GM18498 (cell line): ENCODE results near the gene FABP2.
"Not testable (repeated sequence)": the region's sequence is repeated elsewhere in the genome, so short reads cannot be mapped to it uniquely, and the experiment has no call there.

Source experiments
- ATAC-seq: cut with Tn5 transposase; IDR thresholded peaks from one replicate; pipeline ENCODE4 v1.9.1; 2021; ENCODE audit warnings: mild to moderate bottlenecking, moderate library complexity; ENCODE audit not compliant: unreplicated experiment

The FABP2 gene

DNA sequence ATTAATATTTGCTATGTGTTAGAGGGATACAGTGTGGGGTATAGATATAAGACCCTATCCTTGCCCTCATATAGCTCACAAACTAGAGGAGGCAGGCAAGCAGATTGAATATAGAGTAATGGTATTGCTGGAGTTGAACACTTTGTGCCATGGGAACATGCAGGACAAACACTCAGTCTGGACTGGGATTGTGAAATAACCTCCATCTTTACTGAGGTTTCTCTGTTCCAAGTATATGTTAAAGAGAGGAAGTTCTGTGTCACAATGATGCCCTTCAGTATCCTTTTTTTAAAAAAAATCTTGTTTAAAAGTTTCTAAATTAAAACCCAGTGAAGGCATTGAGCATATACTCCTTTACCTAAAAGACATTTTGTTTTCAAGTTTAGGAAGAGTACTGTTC, 8.7 kb downstream of the FABP2 start:
- ATAC-seq, result no peak

DNA sequence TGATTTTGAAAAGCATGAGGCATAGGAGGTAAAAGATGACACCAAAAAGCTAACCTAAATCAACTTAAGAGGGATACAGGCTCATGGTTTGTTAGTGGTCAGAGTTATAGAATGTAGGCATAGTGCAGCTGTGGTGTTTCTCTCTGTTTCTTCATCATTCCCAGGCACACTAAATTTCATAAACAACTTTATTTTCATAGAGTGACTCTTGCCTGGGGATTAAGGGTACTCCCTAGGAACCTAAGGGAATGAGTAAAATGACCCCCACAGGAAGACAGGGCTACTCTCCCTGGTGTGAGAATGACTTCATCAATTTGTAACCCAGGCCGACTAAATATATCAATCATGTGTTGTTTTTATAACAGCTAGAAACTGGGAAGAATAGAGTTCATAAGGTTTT, 11.1 kb downstream of the FABP2 start:
- ATAC-seq, result no peak

DNA sequence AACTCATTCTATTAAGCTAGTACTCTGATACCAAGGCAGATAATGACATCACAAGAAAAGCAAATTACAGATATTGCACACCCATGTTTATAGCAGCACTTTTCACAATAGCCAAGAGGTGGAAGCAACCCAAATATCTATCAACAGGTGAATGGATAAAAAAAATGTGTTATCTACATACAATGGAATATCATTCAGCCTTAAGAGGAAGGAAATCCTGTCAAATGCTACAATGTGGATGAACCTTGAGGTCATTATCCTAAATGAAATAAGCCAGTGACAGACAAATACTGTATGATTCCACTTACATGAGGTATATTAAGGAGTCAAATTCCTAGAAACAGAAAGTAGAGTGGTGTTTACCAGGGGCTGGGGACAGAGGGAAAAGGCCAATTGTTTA, 14.3 kb downstream of the FABP2 start:
- no peak for ATAC-seq

GRCh38 chr4:119304431-119304830, 17.5 kb downstream of the FABP2 start:
- ATAC-seq, result no peak

- no peak for ATAC-seq
These were observed 18.2 kb downstream of the FABP2 start for GRCh38 chr4:119303587-119304305.

DNA sequence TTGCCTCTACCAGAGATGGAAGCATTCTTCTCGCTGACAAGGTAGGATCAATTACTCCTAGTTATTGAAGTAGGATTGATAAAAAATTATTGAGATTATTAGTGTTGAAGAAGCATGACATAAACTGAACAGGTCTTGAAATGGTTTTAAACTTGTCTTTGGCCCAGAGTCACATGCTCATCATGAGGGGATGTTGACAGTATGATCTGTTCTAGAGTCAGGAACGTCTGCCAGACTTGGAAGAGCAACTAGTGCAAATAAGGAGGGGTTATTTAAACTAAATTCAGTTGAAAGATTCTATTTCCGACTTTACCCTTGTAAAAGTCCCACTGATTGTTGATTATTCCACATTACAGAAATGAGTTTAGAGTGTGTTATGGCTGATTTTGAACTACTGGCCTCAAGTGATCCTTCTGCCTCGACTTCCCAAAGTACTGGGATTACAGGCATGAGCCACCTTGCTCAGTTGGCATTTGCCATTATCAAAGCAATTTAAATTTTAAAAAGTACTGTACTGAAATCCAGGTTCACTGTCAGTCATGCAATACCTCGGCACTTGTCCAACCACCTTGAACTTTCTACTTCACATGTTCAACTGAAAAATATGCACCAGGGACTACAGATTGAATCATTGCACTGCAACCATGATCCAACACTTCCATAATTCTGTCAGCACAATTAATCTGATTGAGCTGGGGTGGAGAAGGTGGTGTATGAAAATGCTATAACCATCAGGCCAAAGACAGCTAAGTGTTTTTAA, 19.7 kb downstream of the FABP2 start:
- ATAC-seq, result no peak

DNA sequence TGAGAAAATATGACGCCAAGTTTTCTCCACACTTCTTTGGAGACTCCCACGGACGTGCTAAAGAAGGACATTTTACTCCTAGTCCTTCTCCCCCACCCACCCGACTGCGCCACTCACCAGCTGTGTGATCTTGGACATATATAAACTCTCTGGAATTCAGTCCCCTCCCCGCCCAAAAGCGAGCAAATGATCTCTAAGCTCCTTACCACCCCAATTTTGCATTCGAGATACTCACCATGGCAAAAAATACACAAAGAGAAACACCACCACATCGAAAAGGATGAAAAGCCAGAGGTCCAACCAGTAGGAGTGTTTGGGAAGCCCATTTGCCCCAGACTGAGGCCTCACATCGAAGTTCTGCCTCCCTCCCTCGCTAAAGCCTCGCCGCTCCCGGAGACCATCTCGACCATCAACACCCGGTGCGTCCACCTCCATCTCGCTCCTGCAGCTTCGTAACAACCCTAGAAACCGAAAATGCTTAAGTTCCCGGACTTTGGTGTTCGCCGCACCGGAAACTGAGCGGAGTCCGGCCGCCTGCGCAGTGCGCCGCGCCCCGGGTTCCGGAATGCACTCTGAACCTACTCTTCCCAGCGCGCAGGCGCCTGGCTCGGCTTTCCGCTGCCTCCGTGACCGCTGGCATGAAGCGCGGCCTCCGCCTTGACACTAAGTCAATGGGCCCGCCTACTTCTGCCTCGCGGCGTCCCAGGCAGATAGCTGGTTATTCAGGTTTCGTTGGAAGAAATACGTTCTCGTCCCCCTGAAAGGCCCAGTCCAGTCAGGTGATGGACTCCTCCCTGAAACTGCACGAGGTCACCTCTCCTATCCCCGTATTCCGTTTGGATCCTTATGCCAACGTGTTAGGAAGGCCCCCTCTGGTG, 21.6 kb downstream of the FABP2 start:
- ATAC-seq, result peak; percentile 95

- peak; percentile 65 for ATAC-seq
These were observed 22.2 kb downstream of the FABP2 start for GRCh38 chr4:119299741-119300100.

- no peak for ATAC-seq
These were observed 22.7 kb downstream of the FABP2 start for GRCh38 chr4:119299260-119299671.

DNA sequence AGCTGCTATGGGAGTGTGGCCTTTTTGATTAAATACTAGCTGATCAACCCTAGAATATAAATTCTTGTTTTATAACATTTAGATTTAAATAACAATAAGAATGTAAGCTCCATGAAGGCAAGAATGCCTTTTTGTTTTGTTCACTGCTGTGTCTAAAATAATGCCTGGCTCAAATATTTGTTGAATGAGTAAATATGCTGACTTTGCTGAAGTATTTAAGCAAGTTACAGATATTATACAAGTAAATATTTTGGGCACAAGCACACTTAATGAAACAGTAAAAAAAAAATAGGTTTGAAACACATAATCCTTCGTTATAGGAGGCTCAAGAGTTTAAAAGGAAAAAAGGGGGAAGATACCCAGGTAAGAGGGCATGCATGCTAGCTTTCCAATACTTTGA, 24.1 kb downstream of the FABP2 start:
- no peak for ATAC-seq

- ATAC-seq, result no peak
These were observed 25.6 kb downstream of the FABP2 start for GRCh38 chr4:119296356-119296755.

GRCh38 chr4:119290598-119290997, 31.3 kb downstream of the FABP2 start:
- no peak for ATAC-seq

DNA sequence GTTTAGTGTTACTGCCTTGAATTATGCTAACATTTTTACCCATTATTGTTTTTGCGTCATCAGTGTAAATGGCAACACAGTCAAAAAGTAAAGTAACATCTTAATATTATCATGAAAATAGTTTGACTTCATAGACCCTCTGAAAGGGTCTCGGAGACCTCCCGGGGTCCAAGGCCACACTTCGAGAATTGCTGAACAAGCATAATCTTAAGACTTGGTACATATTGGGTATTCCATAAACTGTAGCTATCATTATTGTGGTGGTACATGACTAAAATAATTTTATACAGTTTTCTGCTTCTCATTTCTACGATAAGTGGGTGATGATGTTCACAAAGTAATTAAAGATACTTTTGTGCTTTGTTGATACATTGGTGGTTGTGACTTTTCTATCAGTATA, 32.6 kb downstream of the FABP2 start:
- ATAC-seq, result no peak

GRCh38 chr4:119286377-119287002, 35.4 kb downstream of the FABP2 start:
- ATAC-seq, result peak; percentile 46

GRCh38 chr4:119284876-119285780, 36.8 kb downstream of the FABP2 start:
- peak; percentile 54 for ATAC-seq

DNA sequence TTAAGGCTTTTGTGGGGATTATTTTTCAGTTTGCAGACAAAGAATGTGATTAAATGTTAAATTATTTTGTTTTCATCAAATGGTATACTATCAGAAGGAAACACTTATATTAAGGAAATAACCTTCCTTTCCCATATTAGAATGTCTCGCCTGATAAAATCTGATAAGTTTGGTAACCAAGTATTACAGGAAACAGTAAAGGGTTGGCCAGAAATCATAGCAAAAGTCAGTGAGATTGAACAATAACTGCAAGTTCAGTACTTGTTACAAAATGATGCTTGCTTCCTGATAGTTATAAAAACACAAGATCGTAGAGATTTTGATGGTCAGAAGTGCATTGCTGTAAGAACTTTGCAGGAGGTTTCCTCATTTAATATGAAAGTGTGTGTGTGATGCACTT, 40.5 kb downstream of the FABP2 start:
- no peak for ATAC-seq

GRCh38 chr4:119279945-119280344, 42.0 kb downstream of the FABP2 start:
- ATAC-seq, result not testable (repeated sequence)

- ATAC-seq, result not testable (repeated sequence)
These were observed 42.4 kb downstream of the FABP2 start for GRCh38 chr4:119279541-119279940.

GRCh38 chr4:119271361-119272085, 50.4 kb downstream of the FABP2 start:
- ATAC-seq, result no peak
